Frontal cortex (tissue), 4 donors: Measurements from ENCODE around the gene C16orf82. TPM values are rescaled to one million over a fixed set of nuclear protein-coding genes. Genes with fewer than 3 reads are reported as not detected.
A peak's percentile ranks its signal among the peaks of the same experiment; 100 is the strongest.
"Not testable (repeated sequence)": the region's sequence is repeated elsewhere in the genome, so short reads cannot be mapped to it uniquely, and the experiment has no call there.

ENCODE experiments used
- DNase-seq, 2 donors: peaks; one replicate each; pipeline ENCODE4 v3.0.0; 2012; ENCODE audit warnings: low spot score in 2 of 2
- FAIRE-seq: peaks from 2 replicates; lab custom pipeline; 2012; peaks lifted over from hg19 to GRCh38; lab: Jason Lieb, UNC
- total RNA-seq: library from RNA; depleted of rRNA; stranded (reverse); fragments of >200 nt; gene quantifications from one replicate; pipeline ENCODE4 v1.2.3, GENCODE V29; 2014
- donor health status: control.
- donor health status: control.
- donor health status: control.

C16orf82 gene
- total RNA-seq, 1 donor from 2014 or later: not detected

GRCh38 chr16:27085182-27085581 lies 18.5 kb downstream of the C16orf82 start:
- no peak for FAIRE-seq
- no peak for DNase-seq

GRCh38 chr16:27086031-27086430 lies 19.3 kb downstream of the C16orf82 start:
- FAIRE-seq: not testable (repeated sequence)

GRCh38 chr16:27088216-27088615 lies 21.5 kb downstream of the C16orf82 start:
- FAIRE-seq (no peak), DNase-seq (no peak)

More at GRCh38 chr16:27086031-27086430, 19.3 kb downstream of the C16orf82 start:
- not testable (repeated sequence) for DNase-seq

GRCh38 chr16:27096375-27096774 lies 29.6 kb downstream of the C16orf82 start:
- FAIRE-seq (no peak), DNase-seq (no peak)

GRCh38 chr16:27097800-27098230 lies 31.1 kb downstream of the C16orf82 start:
- DNase-seq (no peak), FAIRE-seq (no peak)

- DNase-seq (no peak), FAIRE-seq (no peak)
Measured at GRCh38 chr16:27098366-27099049, 31.8 kb downstream of the C16orf82 start.

- DNase-seq (no peak), FAIRE-seq (no peak)
Measured at GRCh38 chr16:27102701-27103575, 36.2 kb downstream of the C16orf82 start.

GRCh38 chr16:27103954-27104353 lies 37.2 kb downstream of the C16orf82 start:
- no peak for FAIRE-seq
- no peak for DNase-seq

GRCh38 chr16:27106305-27106704 lies 39.6 kb downstream of the C16orf82 start:
- no peak for FAIRE-seq
- no peak for DNase-seq

- FAIRE-seq: no peak
Measured at GRCh38 chr16:27107185-27107592, 40.5 kb downstream of the C16orf82 start.

GRCh38 chr16:27108051-27108770 lies 41.5 kb downstream of the C16orf82 start:
- no peak for FAIRE-seq
- no peak for DNase-seq

More at GRCh38 chr16:27107185-27107592, 40.5 kb downstream of the C16orf82 start:
- DNase-seq: no peak

GRCh38 chr16:27108826-27109665 lies 42.3 kb downstream of the C16orf82 start:
- DNase-seq (no peak), FAIRE-seq (no peak)

- DNase-seq (peak; percentile 60 to 84), FAIRE-seq (no peak)
Measured at GRCh38 chr16:27109666-27110523, 43.2 kb downstream of the C16orf82 start.

- DNase-seq (no peak), FAIRE-seq (no peak)
Measured at GRCh38 chr16:27110524-27110896, 43.8 kb downstream of the C16orf82 start.

GRCh38 chr16:27111486-27111885 lies 44.8 kb downstream of the C16orf82 start:
- FAIRE-seq (no peak), DNase-seq (no peak)

- DNase-seq: no peak
- no peak for FAIRE-seq
Measured at GRCh38 chr16:27112093-27112811, 45.5 kb downstream of the C16orf82 start.

- no peak for DNase-seq
Measured at GRCh38 chr16:27113341-27113841, 46.7 kb downstream of the C16orf82 start.

GRCh38 chr16:27114006-27114405 lies 47.3 kb downstream of the C16orf82 start:
- FAIRE-seq: no peak
- DNase-seq: no peak

More at GRCh38 chr16:27113341-27113841, 46.7 kb downstream of the C16orf82 start:
- FAIRE-seq: no peak
